Measurements from ENCODE around the gene DNAJA3.

DNAJA3 gene

DNA sequence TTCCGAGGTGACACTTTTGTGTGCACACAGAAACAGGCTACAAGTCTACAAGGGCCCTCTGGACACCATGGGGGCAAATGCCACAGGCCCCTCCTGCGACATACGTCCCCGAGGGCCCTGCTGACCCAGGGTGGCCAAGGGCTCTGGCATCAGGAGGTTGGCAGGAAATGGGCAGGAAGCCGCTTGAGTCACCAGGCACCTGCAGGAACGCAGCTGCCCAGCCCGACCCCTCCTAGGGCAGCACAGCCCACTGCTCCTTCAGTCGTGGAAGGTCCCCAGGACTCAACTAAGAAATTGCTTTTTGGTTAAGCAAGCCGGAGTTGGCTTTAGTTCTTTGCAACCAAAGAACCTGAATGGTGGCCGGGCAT lies 17.4 kb upstream of the DNAJA3 start:
- no peak for DNase-seq

DNA sequence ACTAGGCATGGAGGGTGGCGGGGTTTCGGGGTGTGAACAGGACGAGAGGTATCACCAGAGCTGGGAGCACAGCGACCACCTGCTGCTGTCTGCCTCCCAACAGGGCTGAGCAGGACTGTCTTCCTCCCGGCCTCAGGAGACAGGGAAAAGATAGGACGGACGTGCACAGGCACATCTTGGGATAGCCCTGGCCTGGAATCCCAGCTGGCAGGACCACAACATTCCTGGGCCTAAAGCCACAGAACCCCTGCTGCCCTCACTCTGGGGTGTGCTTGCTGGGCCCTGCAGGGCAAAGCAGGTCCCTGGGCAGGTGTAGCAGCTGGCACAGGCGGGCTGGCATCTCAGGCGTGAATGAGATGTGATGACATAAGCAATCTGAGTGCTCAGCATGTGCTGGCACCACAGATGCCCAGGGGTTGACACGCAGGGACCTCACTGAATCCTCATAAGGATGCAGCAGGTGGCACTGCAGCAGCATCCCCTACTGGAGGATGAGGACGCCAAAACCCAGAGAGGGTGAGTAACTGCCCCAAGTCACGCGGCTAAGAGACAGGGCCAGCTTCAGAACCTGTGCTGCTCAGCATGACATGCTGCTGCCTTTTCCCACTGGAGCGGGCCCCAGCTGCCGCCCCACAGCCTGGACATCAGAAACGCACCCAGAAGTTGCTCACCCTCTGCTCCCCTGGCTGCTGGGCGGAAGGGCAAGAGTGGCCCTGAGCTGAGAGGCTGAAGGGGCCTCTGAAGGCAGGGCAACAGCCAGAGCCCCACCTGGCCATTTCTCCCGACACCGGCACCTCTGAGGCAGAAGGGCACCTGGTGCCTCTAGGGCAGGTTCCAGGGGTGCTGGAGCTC lies 16.4 kb upstream of the DNAJA3 start:
- DNase-seq: peak; percentile 32

DNA sequence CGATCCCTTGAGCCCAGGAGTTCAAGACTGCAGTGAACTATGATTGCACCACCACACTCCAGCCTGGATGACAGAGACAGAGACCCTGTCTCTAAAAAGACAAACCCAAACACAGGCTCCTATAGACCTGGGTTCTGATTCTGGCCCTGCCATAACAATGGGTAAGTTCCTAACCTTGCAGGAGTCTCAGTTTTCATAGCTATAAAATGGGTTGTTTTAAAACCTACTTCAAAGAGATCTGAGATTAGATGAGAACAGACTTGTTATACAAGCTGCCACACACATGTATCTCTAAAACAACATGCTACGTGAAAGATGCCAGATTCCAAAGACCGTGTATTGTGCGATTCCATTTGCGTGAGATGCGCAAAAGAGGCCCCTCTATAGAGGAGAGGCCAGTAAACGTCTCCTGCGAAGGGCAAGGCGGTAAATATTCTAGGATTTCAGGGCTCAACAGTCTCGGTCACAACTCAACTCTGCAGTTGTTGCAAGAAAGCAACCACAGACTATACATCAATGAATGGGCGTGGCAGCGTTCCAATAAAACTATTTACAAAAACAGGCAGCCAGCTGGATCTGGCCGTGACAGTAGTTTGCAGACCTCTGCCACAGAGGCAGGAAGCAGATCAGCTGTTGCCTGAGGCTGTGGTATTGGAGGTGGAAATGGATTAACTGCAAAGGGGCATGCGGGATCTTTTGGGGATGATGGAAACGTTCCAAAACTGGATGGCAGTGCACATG lies 15.2 kb upstream of the DNAJA3 start:
- no peak for DNase-seq

DNA sequence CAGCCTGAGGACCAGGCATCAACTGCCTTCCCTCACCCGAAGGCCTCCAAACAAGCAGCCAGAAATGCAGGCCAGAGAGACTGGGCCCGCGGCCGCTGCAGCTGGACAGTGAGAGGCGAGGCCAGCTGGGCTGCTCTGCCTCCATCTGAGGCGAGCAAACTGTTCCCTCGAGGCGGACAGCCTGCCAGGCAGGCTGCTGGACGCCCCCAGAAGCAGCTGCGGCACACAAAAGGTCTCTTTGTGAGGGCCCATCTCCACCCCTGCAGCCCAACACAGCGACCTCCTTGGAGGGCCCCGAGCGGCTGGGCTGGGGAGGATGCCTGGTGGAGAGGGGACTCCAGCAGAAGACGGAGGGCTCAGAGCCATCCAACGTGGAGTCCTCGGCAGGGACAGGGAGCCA lies 14.0 kb upstream of the DNAJA3 start:
- DNase-seq: no peak

DNA sequence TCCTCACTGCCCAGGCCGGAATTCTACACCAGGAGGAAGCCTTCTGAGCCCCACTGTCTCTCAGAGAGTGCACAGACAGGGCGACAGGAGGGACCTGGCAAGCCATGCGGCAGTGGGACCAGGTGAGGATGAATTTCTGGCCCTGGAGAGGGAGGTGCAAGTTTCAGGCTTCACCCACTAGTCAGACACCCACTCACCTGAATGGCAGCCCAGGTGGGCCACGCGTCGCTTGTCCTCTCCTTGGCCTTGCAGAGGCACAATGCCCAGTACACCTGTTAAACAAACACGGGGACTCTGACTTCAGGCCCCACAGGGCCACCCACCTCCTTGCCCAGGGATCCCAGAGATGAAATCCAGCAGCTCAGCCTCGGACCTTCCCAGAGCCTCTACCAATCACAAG lies 13.5 kb upstream of the DNAJA3 start:
- no peak for DNase-seq

DNA sequence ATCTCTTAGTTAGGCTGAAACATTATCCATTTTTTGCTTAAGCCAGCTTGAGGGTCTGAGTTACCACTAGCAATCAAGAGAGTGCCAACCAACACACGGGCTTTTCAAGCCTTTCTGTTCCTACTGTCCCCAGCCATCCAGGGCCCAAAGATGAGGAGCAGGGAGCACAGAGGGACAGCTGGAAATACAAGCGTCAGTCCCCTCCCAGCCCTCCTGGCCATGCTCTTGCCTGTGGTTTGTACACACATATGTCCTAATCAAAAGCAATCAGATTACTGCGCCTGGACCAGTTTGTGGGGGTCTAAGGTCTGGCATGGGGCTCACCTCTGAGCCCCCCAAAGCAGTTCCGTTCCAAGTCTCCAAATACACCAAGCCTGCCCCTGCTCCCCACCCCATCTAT lies 12.8 kb upstream of the DNAJA3 start:
- DNase-seq: no peak

DNA sequence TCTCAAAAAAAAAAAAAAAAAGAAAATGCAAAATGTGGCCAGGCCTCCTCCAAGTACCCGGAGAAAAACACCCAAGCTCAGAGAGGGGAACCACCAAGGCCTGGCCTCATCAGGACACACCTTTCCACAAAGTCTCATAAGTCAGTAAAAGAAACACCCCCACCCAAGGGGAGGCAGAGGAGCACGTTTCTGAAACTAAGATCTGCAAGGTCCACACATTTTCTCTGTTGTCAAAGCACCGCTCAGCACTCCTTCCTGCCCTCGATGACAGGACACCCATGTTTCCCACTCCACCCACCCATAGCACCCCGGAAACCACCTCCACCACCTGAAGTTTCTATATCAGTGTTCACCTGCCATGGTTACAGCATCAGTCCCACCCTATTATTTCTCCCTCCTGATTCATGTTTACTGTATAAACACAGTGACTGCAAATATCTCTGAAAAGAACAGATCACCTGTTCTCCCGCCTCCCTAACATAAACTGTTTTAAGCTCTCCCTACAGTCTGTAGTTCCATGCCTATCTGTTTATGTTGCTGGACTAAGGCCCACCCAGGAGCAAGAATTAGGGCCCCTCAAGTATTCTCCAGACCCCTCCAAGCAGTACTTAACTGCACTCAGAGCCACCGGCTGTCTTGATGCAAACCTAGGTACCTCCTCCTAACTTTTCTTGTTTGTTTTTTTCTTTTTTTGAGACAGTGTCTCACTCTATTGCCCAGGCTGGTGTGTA lies 11.3 kb upstream of the DNAJA3 start:
- peak; percentile 85 for DNase-seq

DNA sequence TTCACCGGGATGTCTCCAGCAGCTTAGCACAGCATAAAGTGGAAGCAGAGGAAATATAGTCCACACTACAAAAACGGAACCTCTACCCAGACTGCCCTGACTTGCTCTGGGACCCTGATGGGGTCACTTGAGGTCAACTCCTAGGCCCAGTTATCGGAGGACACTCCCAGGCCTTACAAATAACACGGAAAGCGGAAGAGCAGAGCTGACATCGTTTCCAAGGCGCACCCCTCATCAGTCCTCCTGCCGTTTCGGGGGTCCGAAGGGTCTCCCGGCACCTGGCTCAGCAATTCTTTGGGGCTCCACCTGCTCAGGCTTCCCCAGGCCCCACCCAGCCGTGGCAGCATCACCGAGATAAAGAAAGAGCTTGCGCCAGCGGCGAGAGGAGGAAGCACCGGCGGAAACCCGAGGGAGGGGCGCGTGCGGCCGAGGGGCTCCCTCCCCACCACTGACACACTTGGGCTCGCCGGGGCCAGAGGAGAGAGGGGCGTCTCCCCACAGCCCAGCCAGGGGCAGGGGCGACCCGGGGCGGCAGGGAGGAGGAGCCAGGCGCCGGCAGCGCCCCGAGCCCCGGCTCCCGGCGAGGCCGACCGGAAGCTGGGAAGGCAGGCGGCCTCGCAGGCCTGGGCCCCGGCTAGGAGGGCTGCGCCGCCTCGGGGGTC lies 10.0 kb upstream of the DNAJA3 start:
- peak; percentile 66 for DNase-seq

DNA sequence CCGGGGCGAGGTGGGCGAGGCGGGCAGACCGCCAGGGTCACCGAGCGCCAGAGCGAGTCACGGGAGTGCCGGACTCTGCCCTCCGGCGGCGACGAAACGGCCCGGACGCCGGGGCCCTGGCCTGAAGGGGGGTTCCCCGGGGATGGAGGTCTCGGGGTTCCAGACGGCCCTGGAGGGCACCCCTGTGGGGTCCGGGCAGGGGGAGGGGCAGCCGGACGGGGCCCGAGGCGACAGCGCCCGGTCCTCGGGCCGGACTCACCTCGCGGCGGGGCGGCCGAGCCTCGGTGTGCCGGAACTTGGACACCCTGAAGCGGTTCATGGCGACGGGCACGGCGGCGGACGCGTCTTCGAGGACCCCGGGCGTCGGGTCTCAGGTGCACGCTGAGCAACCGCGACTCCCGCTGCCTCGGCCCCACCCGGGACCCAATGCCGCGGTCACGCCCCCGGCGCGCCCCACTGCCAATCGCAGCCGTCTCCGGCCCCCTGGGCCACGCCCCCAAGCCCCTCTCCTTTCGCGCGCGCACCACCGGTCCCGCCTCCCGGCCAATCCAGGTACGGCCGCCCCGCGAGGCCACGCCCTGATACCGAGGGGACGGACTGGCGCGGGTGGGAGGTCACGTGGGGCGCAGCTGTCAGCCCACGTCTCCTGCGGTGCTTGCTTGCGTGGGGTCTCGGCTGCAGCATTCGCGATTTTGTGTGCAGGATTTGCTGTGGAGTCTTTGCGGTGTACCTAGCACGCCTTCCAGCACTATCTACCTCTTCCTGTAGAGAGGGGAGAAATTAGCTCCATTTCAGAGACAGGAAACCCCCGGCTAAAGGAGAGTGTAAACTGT lies 9.3 kb upstream of the DNAJA3 start, which contains the start of gene CORO7:
CORO7 (minus strand) TSS at position 397 of the 833 bp plus-strand sequence; CDS start at position 319, 78 bp downstream.
- DNase-seq: peak; percentile 95

DNA sequence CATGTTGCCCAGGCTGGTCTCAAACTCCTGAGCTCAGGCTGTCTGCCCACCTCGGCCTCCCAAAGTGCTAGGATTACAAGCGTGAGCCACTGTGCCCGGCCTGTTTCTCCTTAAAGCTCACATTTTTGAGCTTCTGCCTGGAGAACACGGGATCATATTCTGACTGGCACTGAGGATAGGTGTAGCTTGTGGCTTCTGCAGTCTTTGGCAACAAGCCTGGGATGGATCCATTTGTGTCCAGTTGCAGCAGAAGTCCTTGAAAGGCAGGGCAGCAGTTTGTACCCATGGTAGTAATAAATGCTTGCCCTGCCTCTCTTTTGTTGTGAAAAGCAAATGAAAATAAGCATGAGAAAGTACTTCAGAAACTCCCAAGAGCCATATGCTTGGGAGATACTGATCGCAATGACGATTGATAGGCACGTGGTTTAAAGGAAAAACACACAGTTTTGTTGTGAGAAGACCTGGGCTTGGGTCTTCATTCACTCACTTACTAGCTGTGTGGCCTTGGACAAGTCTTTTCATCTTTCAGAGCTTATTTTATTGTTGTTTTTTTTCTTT lies 6.2 kb upstream of the DNAJA3 start:
- no peak for DNase-seq

DNA sequence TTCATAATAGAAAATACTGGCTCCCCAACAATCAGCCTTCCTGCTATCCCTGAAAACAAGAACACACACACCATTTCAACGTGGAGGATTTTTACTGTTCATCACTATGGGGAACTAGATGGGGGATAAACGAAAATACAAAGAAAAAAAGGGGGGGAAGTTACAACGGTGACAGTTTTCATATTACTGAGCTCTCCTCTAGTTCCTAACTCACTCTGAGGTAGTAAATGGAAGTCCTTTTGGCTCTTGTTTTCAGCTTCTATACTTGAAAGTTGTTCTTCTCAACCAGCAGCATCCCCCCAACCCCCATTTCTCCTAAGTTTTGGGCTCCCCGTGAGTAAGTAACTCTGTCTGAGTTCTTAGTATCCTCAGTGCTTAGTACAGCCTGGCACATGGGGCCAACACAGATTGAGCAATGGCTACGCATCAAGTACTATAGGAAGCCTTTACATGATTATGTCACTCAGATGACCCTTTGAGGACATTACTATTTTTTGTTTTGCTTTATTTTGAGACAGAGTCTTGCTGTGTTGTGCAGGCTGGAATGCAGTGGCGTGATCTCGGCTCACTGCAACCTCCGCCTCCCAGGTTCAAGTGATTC lies 5.1 kb upstream of the DNAJA3 start:
- DNase-seq: no peak

DNA sequence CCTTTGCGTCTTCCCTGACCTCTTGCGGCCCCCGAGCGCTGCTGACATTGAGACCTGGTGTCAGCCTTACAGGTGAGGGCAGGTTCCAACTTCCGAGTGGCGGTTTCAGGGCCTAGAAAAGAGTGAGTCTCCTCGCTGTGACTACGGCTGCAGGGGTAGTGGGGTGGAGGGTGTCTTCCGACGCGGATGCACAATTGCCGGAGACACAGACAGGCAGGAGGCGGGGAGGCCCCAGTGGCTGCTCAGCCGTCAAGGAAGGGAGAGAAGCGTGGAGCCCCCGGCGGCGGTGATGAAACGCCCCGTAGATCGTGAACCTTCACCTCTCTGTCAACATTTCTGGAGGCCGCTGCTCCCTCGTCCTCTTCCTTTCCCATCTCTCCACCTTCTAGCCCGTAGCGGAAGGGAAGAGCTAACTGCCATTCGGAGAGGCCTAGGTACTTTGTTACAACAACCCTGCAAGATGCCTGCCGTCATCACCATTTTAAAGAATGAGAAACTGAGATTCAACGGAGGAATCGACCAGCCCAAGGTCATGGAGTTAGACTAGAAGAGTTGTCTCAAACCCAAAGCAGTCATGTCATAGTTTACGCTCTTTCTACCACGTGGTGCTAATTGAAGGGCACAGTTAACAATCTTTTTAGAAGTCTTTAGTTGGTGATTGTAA lies 485 bp downstream of the DNAJA3 start:
- no peak for DNase-seq

DNA sequence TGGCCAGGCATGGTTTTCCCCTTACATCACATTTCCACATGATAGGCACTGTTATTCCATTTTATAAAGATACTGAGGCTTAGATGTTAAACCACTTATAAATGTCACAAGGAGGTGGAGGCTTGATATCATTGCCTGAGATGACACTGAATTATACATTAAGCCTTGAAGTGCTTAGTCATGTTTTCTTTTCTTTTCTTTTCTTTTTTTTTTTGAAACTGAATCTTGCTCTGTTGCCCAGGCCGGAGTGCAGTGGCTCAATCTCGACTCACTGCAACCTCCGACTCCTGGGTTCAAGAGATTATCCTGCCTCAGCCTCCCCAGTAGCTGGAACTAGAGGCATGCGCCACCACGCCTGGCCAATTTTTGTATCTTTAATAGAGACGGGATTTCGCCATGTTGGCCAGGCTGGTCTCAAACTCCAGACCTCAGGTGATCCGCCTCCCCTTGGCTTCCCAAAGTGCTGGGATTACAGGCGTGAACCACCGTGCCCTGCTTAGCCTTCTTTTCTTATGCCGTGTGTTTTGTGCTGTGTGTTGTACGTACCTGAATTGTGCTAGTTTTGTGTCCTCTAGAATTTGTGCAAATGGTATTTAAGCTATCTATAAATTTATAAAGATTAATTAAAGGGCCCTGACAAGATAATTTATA lies 1.2 kb downstream of the DNAJA3 start:
- DNase-seq: no peak

DNA sequence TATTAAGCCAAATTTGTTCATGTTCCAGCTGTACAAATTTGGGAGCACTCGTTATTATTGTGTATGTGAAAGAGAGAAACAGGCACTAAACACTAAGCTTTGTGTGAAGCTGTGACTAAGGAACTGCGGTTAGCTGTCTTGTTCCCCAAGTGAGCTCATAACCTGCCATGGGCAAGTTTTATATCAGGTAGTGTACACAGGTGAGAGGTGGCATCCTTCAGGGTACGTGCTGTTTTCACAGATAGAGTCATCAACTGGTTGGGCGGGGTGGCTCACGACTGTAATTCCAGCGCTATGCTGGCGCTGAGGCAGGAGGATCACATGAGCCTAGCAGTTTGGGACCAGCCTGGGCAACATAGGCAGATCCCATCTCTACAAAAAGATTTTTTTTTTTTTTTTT lies 2.8 kb downstream of the DNAJA3 start:
- no peak for DNase-seq

DNA sequence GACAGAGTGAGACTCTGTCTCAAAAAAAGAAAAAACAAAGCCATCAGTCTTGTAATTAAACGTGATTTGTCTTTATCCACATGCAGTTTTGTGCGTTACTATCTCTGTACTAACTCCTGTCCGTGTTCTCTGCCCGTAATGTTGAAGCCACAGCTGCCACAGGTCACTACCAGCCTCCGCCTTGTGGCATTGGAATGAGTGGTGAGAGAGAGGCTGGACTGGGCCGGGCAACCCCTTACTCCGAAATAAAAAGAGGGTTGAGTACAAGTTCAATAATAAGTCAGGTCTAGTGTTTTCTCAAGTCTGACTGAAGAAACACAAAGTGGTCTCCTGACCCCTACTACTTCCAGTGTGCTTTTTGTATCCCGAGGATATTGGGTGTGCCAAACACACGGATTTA lies 5.4 kb downstream of the DNAJA3 start:
- no peak for DNase-seq

DNA sequence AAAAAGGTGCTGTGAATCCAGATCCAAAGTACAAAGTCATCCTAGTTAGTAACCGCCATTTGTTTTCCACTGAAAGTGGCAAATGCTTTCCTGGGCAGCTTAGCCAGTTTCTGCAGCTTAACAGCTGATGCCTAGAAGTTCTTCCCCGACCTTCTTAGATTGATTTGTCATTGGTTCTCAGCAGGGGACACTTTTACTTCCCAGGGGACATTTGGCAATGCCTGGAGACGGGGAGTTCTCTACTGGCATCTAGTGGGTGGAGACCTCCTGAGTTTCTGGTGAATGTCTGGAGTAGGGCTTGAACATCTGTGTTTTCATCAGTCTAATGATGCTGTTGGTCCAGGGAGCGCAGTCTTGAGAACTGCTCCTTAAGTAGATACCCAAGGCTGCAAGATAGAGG lies 7.6 kb downstream of the DNAJA3 start:
- DNase-seq: no peak

DNA sequence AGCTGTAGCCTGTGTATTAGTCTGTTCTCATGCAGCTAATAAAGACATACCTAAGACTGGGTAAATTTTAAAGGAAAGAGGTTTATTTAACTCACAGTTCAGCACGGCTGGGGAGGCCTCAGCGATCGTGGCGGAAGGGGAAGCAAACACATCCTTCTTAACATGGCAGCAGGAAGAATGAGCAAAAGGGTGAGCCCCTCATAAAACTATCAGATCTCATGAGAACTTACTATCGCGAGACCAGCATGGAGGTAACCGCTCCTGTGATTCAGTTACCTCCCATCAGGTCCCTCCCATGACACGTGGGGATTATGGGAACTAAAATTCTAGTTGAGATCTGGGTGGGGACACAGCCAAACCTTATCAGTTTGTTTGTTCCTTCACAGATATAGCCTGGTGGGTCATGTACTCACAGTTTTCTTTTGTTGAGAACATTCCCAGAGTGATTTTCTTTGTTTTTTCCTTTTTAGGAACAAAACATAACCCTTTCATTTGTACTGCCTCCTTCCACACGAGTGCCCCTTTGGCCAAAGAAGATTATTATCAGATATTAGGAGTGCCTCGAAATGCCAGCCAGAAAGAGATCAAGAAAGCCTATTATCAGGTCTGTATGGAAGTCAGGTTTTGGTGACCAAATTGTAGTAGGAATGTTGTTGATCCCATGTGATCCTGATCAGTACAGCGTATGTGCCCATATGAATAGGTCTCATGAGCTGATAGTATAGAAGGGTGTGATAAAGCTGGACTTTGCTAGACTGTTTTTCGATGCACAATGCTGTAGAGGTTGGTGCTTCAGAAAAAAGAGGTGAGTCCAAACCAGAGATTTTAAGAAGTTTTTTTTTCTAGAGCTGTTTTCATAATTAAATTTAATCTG lies 8.5 kb downstream of the DNAJA3 start:
- DNase-seq: no peak

DNA sequence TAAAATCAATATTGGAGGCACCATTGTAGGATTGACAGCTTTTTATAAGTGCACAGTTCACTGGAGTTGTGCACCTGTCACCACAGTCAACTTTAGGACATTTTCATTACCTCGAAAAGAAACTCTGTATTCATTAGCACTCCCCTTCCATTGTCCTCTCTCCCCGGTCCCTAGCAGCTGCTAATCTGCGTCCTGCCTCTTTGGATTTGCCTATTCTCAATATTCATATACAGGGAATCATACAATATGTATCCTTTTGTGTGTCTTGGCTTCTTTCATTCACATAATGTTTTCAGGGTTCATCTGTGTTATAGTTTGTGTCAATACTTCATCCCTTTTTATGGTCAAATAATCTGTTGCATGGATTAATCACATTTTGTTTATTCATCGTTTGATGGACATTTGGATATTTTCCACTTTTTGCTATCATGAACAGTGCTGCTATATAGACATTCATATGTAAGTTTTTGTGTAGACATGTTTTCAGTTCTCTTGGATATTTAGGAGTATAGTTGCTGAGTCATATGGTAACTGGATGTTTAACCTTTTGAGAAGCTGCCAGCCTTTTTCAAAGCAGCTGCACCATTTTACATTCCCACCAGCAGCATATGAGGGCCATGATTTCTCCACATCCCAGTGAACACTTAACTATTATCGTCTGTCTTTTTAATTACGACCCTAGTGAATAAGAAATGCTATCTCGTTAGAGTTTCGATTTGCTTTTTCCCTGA lies 9.8 kb downstream of the DNAJA3 start:
- DNase-seq: no peak

DNA sequence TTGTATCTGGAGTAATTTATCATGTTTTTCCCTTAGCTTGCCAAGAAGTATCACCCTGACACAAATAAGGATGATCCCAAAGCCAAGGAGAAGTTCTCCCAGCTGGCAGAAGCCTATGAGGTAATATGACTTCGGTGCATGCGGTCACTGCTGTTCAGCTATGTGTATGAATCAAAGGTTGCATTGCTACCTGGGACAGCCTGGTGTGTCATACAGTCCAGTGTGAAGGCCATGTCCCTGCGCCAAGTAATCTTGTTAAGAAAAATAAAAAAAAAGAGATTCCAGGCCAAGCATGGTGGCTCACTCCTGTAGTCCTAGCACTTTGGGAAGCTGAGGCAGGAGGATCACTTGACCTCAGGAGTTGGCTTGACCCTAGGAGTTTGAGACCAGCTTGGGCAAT lies 11.7 kb downstream of the DNAJA3 start:
- no peak for DNase-seq

Data from DMS53 (cell line).